NAMALWA (cell line): ENCODE data around the gene LRRC52.

Experiments
- DNase-seq: peaks from one replicate; pipeline ENCODE4 v3.0.0-alpha.2; 2015; ENCODE audit warnings: low spot score

LRRC52 gene

GRCh38 chr1:165537356-165538109 lies 6.3 kb upstream of the LRRC52 start:
- no peak for DNase-seq

GRCh38 chr1:165539306-165539705 lies 4.5 kb upstream of the LRRC52 start:
- DNase-seq: no peak

GRCh38 chr1:165539908-165540307 lies 3.9 kb upstream of the LRRC52 start:
- DNase-seq: no peak

- DNase-seq: no peak
Measured at GRCh38 chr1:165542015-165542631, 1.7 kb upstream of the LRRC52 start.

GRCh38 chr1:165542647-165543046 lies 1.2 kb upstream of the LRRC52 start:
- DNase-seq: no peak

GRCh38 chr1:165544996-165545395 lies 1.2 kb downstream of the LRRC52 start:
- no peak for DNase-seq

GRCh38 chr1:165545974-165546373 lies 2.2 kb downstream of the LRRC52 start:
- DNase-seq: no peak

- DNase-seq: no peak
Measured at GRCh38 chr1:165549973-165550372, 6.2 kb downstream of the LRRC52 start.

- DNase-seq: no peak
Measured at GRCh38 chr1:165551469-165551868, 7.7 kb downstream of the LRRC52 start.

GRCh38 chr1:165560883-165561656 lies 17.3 kb downstream of the LRRC52 start:
- no peak for DNase-seq

- no peak for DNase-seq
Measured at GRCh38 chr1:165562571-165562970, 18.8 kb downstream of the LRRC52 start.

GRCh38 chr1:165563551-165563950 lies 19.8 kb downstream of the LRRC52 start:
- DNase-seq: no peak

- DNase-seq: no peak
Measured at GRCh38 chr1:165564561-165564960, 20.8 kb downstream of the LRRC52 start.

- no peak for DNase-seq
Measured at GRCh38 chr1:165565751-165566490, 22.1 kb downstream of the LRRC52 start.

GRCh38 chr1:165570078-165570477 lies 26.3 kb downstream of the LRRC52 start:
- DNase-seq: no peak

GRCh38 chr1:165573787-165574186 lies 30.0 kb downstream of the LRRC52 start:
- no peak for DNase-seq

GRCh38 chr1:165574295-165574694 lies 30.5 kb downstream of the LRRC52 start:
- no peak for DNase-seq

GRCh38 chr1:165575468-165576099 lies 31.8 kb downstream of the LRRC52 start:
- no peak for DNase-seq

GRCh38 chr1:165576536-165576935 lies 32.7 kb downstream of the LRRC52 start:
- no peak for DNase-seq

- no peak for DNase-seq
Measured at GRCh38 chr1:165577707-165578106, 33.9 kb downstream of the LRRC52 start.

GRCh38 chr1:165580931-165581871 lies 37.4 kb downstream of the LRRC52 start:
- DNase-seq: no peak
